ENCODE measurements around the gene SPHKAP.
"Not testable (repeated sequence)": the region's sequence is repeated elsewhere in the genome, so short reads cannot be mapped to it uniquely, and the experiment has no call there.

Gene SPHKAP

DNA sequence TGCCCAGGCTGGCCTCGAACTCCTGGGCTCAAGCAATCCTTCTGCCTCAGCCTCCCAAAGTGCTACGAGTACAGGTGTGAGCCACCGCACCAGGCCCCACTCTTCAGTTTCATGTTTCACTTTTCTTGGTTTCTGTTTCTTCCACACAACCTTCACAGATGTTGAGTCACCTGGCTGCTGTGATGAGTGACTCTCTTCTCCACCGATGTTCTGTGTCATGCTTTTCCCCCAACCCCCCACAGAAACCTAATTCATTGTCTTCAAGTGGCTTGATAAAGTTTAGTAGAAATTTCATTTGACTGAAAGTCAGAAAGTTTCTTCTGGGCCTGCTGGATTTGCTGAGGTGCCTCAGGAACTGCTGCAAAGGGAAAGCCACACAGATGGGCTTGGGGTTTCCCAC lies 78.5 kb downstream of the SPHKAP start:
- DNase-seq (ENCODE audit: insufficient read length, low spot score) (no peak), FAIRE-seq (no peak)

DNA sequence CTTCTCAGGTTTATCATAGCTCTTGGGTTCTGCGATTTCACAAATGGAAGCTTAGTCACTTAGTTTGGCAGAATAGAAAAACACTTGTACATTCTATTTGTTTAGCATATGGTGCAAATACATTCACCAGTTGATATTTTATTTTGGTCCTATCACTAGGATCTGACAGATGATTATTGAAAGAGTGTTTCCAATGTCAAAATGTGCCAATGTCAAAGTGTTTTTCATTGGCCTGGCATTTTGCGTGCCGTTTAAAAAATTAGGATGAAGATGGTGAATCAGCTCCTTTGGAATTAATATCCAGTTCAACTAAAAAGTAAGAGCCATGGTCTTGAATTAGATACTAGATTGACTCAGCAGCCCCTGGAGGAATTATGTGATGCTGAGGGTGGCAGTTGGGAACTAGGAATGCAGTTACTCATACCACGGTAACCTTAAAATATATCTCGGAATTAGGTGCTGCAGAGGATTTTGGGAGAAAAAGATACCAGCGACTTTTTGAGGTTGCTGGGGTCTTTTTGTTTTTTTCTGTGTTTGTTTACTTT lies 87.0 kb downstream of the SPHKAP start:
- DNase-seq (ENCODE audit: insufficient read length, low spot score) (no peak), FAIRE-seq (no peak)

DNA sequence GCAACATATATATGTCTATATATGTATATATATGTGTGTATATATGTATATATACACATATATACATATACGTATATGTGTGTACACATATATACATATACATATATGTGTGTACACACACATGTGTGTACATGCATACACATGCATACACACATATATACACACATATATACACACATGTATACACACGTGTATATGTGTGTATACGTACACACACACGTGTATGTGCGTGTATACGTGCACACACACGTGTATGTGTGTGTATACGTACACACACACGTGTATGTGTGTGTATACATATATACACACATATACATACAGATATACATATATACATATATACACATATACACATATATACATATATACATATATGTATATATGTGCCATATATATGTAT lies 89.4 kb downstream of the SPHKAP start:
- no peak for FAIRE-seq
- DNase-seq (ENCODE audit: insufficient read length, low spot score), result no peak

DNA sequence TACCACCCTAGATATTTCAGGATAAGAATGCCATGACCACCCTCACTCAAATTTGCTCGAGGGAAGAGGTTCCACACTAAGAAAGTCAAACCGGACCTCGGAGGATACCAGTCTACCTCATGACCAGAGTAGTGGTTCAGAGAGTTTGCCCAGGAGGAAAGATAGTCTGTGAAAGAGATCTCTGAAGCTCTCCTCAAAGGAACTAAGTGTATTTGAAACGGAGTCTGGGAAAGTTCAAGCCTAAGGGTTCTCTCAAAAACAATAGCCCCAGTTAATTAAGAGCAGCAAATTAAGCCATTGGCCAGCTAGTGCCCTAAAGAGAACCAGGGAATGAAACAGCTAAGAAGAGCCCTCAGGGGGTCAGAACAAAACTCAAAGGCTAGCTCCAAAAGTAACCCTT lies 94.9 kb downstream of the SPHKAP start:
- FAIRE-seq, result no peak
- DNase-seq (ENCODE audit: insufficient read length, low spot score), result no peak

DNA sequence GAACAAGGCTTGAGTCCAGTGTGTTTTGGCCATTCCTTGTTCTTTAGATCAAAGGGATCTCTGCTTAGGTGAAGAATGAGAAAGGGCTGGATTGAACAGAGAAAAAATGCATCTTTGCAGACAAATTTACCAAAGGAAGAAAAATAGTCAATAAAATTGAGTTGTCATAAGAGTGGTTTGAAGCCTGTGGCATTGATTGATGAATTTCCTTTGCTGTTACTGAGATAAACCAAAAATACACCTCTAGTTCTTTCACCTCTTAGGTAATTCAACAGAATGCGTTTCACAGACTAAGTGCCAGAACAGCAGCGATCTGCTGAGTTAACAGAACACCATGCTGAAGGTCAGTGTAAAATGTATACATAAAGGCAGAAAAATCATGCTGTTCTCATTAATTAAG lies 96.8 kb downstream of the SPHKAP start:
- FAIRE-seq (no peak), DNase-seq (ENCODE audit: insufficient read length, low spot score) (no peak)

DNA sequence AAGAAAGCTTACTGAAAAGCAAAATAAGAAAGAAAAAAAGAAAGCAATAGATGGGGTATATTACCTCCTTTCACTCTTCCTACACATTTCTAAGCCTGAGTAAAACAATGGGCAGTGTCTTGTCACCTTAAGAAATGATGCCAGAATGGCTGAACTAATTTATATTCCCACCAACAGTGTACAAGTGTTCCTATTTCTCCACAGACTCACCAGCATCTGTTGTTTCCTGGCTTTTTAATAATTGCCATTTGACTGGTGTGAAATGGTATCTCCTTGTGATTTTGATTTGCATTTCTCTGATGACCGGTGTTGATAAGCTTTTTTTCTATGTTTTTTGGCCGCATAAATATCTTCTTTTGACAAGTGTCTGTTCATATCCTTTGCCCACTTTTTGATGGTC lies 98.4 kb downstream of the SPHKAP start:
- no peak for DNase-seq (ENCODE audit: insufficient read length, low spot score)
- no peak for FAIRE-seq

DNA sequence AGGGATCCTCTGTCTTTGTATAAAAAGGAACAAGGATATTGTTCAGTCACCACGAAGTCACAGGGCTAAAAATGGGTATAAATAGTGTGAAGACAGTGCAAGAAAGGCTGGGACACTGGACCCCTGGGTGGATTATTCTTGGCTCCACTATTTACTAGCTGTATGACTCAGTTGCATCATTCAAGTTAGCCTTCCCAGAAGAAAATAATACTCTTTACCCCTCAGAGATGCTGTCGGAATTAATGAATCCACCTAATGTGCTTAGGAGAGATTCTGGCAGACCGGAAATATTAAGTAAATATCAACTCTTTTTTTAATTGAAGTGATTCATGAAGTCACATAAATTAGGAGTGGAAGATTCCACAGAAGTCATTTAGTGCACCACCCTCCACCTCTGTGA lies 98.9 kb downstream of the SPHKAP start:
- FAIRE-seq, result no peak

DNA sequence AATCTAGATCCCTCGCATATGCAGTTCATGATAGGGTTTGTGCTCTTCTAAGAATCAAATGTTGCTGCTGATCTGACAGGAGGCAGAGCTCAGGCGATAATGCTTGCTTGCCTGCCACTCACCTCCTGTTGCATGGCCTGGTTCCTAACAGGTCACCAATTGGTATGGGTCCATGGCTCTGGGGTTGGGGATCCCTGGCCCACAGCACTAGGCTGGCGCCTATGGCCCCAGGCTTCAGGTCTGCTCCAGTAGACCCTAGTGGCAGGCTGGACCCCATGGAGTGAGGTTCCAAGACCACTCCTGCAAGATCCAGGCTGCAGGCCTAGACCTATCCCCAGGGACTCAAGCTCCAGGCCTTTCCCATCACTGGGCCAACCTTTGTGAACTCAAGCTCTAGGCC lies 102.3 kb downstream of the SPHKAP start:
- DNase-seq (ENCODE audit: insufficient read length, low spot score), result no peak
- FAIRE-seq, result no peak

More for the DNA sequence above, 98.9 kb downstream of the SPHKAP start:
- no peak for DNase-seq (ENCODE audit: insufficient read length, low spot score)

DNA sequence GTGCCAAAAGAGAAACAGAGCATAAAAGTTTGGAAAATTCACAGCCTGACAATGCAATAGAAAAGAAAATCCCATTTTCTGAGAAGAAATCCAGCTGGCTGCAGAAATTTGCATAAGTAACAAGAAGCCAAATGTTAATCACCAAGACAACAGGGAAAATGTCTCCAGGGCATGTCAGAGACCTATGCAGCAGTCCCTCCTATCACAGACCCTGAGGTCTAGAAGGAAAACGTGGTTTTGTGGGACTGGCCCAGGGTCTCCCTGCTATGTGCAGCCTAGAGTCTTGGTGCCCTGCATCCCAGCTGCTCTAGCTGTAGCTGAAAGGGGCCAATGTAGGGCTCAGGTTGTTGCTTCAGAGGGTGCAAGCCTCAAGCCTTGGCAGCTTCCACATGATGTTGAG lies 104.8 kb downstream of the SPHKAP start:
- FAIRE-seq; DNase-seq (ENCODE audit: insufficient read length, low spot score): not testable (repeated sequence)

DNA sequence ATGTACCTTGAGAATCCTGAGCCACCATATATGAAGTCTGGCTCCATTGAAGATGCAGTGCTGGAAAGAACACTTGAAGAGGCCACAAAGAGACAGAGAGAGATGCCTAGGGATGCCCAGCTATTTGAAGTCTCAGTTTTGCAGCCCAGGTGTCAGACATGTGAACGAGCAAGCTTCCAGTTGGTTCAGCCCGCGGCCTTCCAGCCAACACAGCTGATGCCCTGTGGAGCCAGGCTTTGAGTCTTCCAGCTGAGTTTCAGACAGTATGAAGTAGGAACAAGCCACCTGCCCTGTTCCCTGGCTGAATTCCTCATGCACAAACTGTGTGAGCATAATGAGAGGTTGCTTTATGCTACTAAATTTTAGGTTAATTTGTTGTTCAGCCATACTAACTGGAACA lies 108.8 kb downstream of the SPHKAP start:
- DNase-seq (ENCODE audit: insufficient read length, low spot score), result no peak
- no peak for FAIRE-seq

DNA sequence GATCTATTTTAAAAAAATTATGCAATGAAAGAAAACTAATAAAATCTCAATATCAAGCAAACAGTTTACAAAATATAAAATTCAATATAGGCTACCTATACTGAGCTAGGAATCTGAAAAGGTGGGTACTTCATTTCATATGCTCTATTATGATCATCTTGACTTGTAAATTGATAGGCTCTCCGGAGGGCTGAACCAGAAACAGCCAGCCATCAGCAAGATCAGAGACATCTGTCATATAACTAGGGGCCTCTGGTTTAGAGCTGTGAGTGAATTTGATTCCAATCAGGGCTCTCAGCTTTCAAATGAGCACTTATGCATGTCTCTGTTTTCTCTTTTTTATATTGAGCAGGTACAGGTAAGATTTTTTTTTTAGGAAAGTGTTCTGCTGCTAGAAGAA lies 114.2 kb downstream of the SPHKAP start:
- no peak for DNase-seq (ENCODE audit: insufficient read length, low spot score)
- no peak for FAIRE-seq

DNA sequence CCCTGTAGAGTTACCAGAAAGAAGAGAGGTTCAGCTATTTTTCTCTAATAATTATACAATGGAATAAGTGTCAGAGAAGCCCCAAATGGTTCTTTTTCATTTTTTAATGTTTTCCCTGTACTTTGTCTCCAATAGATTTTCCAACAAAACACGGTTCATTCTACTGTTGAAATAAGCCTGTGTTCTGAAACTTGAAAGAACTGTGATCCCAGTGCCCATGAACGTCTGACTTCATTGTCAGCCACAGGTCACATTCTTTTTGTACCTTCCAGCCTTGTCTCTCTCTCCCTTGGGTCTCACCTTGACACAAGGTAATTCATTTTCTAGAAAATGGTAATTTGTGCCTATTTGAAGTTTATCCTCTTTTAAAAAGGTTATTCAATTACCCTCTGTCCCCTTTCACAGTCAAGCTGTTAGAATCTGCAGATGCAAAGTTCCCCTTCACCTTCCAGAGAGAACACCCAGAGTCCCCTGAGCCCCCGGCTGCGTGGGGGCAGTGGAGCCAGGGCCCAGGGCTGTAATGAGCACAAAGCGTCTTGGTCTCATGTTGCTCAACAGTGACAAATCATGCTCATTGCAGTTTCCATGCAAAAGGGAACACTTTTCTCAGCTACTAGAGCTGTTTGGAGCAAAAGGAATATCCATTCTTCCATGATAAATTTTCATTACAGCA lies 115.2 kb downstream of the SPHKAP start:
- FAIRE-seq (no peak), DNase-seq (ENCODE audit: insufficient read length, low spot score) (no peak)

DNA sequence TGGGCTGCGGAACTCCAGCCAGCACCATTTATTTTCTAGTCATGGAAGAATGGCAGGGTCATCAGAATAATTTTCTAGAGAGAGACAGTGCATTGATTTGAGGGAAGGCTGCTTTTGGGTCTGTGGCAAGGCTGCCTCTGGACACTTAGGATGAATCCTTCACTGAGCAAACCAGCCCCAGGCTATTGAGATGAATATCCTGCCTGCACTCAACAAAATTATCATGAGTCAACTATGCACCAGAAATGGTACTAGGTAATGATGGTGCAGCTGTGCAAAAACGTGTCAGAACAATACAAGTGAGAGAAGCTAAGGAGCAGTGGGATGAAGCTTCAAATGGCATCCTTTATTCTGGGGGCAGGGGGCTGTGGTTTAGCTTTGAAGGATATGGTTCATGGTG lies 115.8 kb downstream of the SPHKAP start:
- no peak for FAIRE-seq
- no peak for DNase-seq (ENCODE audit: insufficient read length, low spot score)

DNA sequence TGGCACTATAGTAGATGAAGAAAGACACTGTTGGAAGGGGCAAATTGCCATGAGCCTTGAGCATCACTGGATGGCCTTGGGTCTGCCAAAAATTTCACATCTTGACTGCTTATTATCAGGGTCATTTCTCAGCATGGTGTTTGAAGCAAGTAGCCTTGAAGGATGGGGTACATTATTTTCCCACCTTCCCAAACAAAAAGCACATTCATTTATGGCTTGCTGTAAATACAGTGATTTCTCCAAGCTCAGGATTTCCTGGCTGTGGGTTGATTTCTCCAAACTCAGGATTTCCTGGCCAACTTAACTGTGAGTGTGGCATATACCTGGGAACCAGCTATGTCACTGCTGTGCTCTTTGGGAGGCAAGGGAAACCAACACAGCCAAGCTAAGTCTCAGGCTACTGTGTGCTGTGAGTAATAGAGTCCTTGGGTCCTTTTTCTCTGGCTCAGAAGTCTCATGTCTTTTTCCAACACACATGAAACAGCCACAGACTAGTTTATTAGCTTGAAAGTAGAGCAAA lies 116.6 kb downstream of the SPHKAP start:
- FAIRE-seq, result no peak
- no peak for DNase-seq (ENCODE audit: insufficient read length, low spot score)

DNA sequence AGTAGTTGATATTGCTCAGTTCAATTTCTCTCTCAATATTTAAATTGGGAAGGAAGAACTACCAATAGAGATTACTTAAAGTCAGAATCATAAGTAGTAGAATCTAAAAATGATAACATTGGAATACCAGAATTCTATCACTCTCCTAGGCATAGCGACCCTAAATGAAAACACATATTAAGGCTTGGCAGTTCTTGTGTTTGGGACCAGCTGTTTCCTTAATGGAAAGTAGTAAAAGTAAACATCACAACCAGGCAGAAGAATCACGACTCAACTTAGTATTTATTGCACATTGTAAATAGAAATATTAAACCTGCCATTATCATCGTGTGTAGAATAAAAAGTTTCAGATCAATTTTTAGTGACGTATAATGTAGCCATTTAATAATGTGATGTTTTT lies 117.5 kb downstream of the SPHKAP start:
- FAIRE-seq, result no peak
- no peak for DNase-seq (ENCODE audit: insufficient read length, low spot score)

DNA sequence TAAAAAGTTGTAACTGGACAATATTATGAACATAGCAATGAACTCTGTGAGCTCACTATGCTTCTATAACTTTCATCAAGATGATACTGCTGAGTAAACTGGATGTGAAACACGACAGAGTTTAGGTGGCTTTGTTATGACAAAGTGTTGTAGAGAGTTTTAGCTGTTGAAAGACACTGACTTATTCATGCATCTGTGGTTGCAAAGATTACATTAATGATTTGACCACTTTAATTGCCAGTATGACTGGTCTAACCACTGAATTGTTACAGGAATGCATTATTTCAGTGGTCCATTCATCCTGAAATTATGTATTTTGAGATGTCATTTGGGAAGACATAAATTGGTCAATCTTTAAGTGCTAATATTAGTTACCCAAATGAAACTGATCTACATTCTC lies 117.9 kb downstream of the SPHKAP start:
- FAIRE-seq, result no peak
- no peak for DNase-seq (ENCODE audit: insufficient read length, low spot score)

DNA sequence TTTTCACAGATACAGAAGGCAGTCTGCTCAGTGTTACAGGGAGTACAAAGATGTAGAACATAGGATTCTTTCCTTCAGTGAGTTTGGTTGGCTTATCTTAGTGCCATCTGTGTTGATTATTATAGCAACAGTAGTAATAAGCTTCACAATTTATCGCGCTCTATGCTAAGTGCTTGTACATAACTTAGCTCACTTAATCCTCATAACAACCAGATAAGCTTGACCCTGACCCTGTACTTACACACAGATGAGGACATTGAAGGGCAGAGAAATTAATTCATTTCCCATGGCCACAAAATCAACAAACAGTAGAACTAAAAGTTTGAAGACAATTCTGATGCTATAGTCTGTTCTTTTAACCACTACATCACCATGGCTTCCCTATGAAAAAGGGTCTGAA lies 121.8 kb downstream of the SPHKAP start:
- FAIRE-seq, result no peak

DNA sequence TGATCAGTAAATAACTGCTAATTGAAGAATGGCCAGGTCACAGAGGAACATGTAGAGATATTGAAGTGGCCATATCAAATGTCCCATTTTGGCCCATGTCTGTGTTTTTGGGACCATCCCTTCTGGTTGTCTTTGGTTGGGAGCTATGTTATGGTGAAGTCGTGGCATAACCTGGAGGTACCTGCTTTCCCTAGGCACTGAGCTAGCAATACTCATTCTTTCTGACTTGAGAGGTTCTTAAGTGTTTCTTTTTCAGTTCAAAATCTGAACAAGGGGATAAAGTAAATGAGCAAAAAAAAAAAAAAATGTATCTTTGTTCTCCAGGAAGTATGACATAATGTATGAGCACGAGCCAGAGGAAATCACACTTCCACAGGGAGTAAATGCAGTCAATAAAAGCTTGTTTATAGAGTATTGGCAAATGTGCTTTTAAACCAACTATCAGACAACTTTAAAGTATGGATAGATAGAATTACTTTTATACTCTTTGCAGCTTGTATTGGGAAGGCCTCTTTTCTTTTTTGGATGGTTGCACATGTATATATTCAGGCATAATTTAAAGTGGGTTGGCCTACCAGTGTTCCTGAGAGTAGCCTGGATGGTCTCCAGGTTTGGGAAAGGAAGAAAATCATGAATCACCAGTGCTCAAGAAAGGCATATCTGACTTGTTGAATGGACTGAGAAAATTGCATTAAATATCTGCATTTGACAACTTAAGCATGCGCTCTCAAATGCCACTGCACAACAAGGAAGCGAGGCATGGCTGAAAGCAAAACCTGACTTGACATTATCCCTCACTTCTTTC lies 125.0 kb downstream of the SPHKAP start:
- FAIRE-seq (no peak), DNase-seq (ENCODE audit: insufficient read length, low spot score) (no peak)

More for the DNA sequence above, 121.8 kb downstream of the SPHKAP start:
- no peak for DNase-seq (ENCODE audit: insufficient read length, low spot score)

DNA sequence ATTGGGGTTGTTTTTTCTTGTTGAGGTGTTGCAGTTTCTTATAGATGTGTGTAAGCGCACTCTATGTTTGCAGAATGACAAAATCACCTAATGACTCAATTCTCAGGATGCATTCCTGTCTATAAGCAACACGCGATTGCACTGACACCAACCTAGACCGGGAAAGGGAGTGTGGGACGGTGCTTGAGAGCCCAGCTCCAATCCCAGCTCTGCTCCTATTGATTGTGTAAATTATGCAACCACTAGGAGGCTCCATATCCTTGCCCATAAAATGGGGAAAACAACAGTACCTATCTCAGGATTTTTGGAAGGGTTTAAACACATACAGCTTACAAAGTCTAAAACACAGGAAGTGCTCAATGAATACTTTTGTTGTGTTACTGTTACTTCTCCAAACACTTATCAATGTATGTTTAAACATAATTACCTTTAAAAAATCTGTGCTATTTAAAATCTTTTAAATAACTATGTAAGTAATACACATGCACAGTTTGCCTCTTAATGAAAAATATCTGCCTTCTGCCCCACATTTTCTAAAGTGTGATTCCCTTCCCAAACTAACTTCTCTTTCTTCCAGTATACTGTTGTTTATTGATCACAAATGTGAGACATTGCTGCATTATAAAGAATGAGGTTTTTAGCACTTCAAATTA lies 132.5 kb downstream of the SPHKAP start:
- no peak for FAIRE-seq
- no peak for DNase-seq (ENCODE audit: insufficient read length, low spot score)

DNA sequence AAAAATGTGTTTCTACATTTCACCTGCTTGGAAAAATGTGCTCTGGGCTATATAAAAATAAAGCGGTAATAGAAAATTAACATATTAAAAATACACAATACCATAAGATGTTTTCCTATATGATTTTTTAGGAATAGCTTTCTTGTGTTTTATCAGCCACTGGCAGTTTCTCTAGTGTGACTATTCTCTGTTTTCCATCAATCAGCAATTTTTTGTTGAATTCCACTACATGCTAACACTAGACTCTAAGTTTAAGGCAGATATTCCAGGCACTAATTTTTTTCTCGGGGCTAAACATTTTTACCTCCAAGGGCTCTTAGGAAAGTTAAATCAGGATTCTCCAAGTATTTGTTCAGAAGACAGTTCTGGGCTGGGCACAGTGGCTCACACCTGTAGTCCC lies 140.5 kb downstream of the SPHKAP start:
- DNase-seq (ENCODE audit: insufficient read length, low spot score) (no peak), FAIRE-seq (no peak)

DNA sequence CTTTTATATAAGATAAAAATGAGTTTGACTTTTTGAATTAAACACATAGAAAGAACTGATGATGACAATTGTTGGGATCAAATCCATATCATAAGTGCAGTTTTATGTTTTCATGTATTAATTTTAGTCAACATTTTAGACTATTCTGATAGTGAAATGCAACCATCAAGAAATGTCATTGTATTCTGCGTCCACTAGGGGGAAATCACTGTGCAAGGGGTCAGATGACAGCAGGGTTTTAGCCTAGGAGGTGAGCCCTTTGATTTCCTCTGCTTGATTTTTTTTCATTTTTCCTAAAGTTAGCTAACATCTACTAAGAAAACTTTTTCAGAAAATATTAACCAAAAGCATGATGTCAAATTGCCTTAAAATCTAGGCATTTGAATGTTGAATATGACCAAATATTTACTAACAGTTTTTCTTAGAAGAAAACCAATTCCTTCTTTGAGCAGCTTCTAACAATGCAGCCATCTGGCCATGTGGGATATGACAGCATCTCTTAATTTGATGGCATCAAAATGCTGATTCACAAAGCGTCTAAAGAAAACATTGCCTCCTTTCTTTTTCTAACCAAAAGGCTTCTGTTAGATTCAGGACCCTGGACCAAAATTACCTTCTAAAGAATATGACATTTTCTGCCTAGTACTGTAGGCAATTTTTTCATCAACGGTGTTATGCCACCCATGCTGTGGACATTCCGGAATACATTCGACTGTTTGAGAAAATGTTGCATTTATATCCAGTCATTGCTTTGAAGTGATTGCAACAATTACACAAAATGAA lies 141.5 kb downstream of the SPHKAP start:
- no peak for FAIRE-seq

More for the DNA sequence above, 141.5 kb downstream of the SPHKAP start:
- peak; percentile 7 for DNase-seq (ENCODE audit: insufficient read length, low spot score)

All from GM19239 (cell line).